ENCODE results near the gene PDGFA. TPM values are rescaled to one million over a fixed set of nuclear protein-coding genes. Genes with fewer than 3 reads are reported as not detected.

Gene PDGFA
- total RNA-seq, 1 experiment from 2014 or later, result 23.6 TPM

GRCh38 chr7:557558-557881, 37.9 kb upstream of the PDGFA start:
- Histone ChIP-seq H3K9me3 (ENCODE audit: insufficient read depth, low read depth) (no peaks in the 10 kb centered on the region), H3K36me3 (ENCODE audit: low read depth) (no peaks in the 10 kb centered on the region), H3K79me2 (ENCODE audit: low read depth) (no peaks in the 10 kb centered on the region), H3K4me3 (no peak overlapping the region), H3K9me2 (ENCODE audit: insufficient read depth) (no peaks in the 10 kb centered on the region), H3F3A (ENCODE audit: insufficient read depth, low read depth) (no peaks in the 10 kb centered on the region), H2AFZ (no peak overlapping the region), H3K27ac (no peak overlapping the region), H3K27me3 (ENCODE audit: insufficient read depth, low read depth) (no peaks in the 10 kb centered on the region), H4K20me1 (ENCODE audit: insufficient read depth) (no peaks in the 10 kb centered on the region), H3K4me2 (no peak overlapping the region), H3K4me1 (replicated peaks; ENCODE audit: insufficient read depth) (no peaks in the 10 kb centered on the region)
- no peak for DNase-seq
- BruUV-seq (replicated peaks), result no TSS peak
- ChIA-PET POLR2A (ENCODE audit: unreplicated experiment) (no interaction called here), CTCF (no interaction called here)
- TF ChIP-seq CTCF (conservative IDR thresholded peaks at IDR 0.05) (no peak), EZH2 (IDR thresholded peaks at IDR 0.05; ENCODE audit: low read depth) (no peak)
- intact Hi-C loops (cut with micrococcal nuclease; ENCODE audit: unreplicated experiment), result no loop called here

- H3K4me2 ChIP-seq, result no peak overlapping the region
- no TSS peak for BruUV-seq (replicated peaks)
- H3K9me3 ChIP-seq (ENCODE audit: insufficient read depth, low read depth), result no peaks in the 10 kb centered on the region
- H3K4me3 ChIP-seq, result no peak overlapping the region
- no peaks in the 10 kb centered on the region for H4K20me1 ChIP-seq (ENCODE audit: insufficient read depth)
- ChIA-PET POLR2A (ENCODE audit: unreplicated experiment) (no interaction called here), CTCF (no interaction called here)
- H3K4me1 ChIP-seq (replicated peaks; ENCODE audit: insufficient read depth), result no peaks in the 10 kb centered on the region
- no peak for TF ChIP-seq EZH2 (IDR thresholded peaks at IDR 0.05; ENCODE audit: low read depth)
- no peak for TF ChIP-seq CTCF (conservative IDR thresholded peaks at IDR 0.05)
- intact Hi-C loops (cut with micrococcal nuclease; ENCODE audit: unreplicated experiment), result no loop called here
- H3K36me3 ChIP-seq (ENCODE audit: low read depth), result no peaks in the 10 kb centered on the region
- no peaks in the 10 kb centered on the region for H3K9me2 ChIP-seq (ENCODE audit: insufficient read depth)
- H3K79me2 ChIP-seq (ENCODE audit: low read depth), result no peaks in the 10 kb centered on the region
- no peak overlapping the region for H2AFZ ChIP-seq
- no peak overlapping the region for H3K27ac ChIP-seq
- no peaks in the 10 kb centered on the region for H3K27me3 ChIP-seq (ENCODE audit: insufficient read depth, low read depth)
- no peak for DNase-seq
- no peaks in the 10 kb centered on the region for H3F3A ChIP-seq (ENCODE audit: insufficient read depth, low read depth)
Observed at GRCh38 chr7:556837-557557, 37.4 kb upstream of the PDGFA start.

- H3K36me3 ChIP-seq (ENCODE audit: low read depth), result no peaks in the 10 kb centered on the region
Observed at GRCh38 chr7:556291-556826, 36.7 kb upstream of the PDGFA start.

More at GRCh38 chr7:556291-556826, 36.7 kb upstream of the PDGFA start:
- DNase-seq, result no peak
- ChIA-PET POLR2A (ENCODE audit: unreplicated experiment) (no interaction called here), CTCF (no interaction called here)
- no peak for TF ChIP-seq EZH2 (IDR thresholded peaks at IDR 0.05; ENCODE audit: low read depth)
- no peak for TF ChIP-seq CTCF (conservative IDR thresholded peaks at IDR 0.05)
- H3K4me2 ChIP-seq, result no peak overlapping the region
- no peaks in the 10 kb centered on the region for H3K27me3 ChIP-seq (ENCODE audit: insufficient read depth, low read depth)
- H3K9me2 ChIP-seq (ENCODE audit: insufficient read depth), result no peaks in the 10 kb centered on the region
- H4K20me1 ChIP-seq (ENCODE audit: insufficient read depth), result no peaks in the 10 kb centered on the region
- no peak overlapping the region for H3K27ac ChIP-seq
- no peaks in the 10 kb centered on the region for H3K9me3 ChIP-seq (ENCODE audit: insufficient read depth, low read depth)
- intact Hi-C loops (cut with micrococcal nuclease; ENCODE audit: unreplicated experiment), result no loop called here
- H3K4me1 ChIP-seq (replicated peaks; ENCODE audit: insufficient read depth), result no peaks in the 10 kb centered on the region
- H3K4me3 ChIP-seq, result no peak overlapping the region
- no TSS peak for BruUV-seq (replicated peaks)
- no peaks in the 10 kb centered on the region for H3K79me2 ChIP-seq (ENCODE audit: low read depth)
- H3F3A ChIP-seq (ENCODE audit: insufficient read depth, low read depth), result no peaks in the 10 kb centered on the region
- no peak overlapping the region for H2AFZ ChIP-seq
